CD4-positive, alpha-beta T cell (primary cell): ENCODE results near the gene OR56B4. TPM values are rescaled to one million over a fixed set of nuclear protein-coding genes. Genes with fewer than 3 reads are reported as not detected.

Source experiments
- ATAC-seq: fragments of 200-7000 bp; cut with Tn5 transposase; one replicate; pipeline ENCODE4 v1.10.0; 2022; ENCODE audit warnings: mild to moderate bottlenecking; ENCODE audit not compliant: poor library complexity
- CTCF ChIA-PET: fragments of 350-600 bp; sonication (Branson Sonifier 250); formaldehyde crosslinking; loops from one replicate; lab custom pipeline; 2021; ENCODE audit warnings: antibody characterized with exemption, inconsistent platforms; lab: Charles Lee
- POLR2A ChIA-PET: fragments of 350-600 bp; sonication (Branson Sonifier 250); formaldehyde crosslinking; loops from one replicate; lab custom pipeline; 2021; ENCODE audit warnings: antibody characterized with exemption, inconsistent platforms; lab: Charles Lee
- DNase-seq, 14 experiments: peaks; one replicate each; pipeline ENCODE4 v3.0.0-alpha.2; 2013 to 2020; ENCODE audit warnings: mixed read lengths in 2 of 14
- H3K27ac ChIP-seq, 2 donors: one replicate each; pipeline versions ENCODE4 v1.5.1 to v1.7.0; 2013; ENCODE audit warnings: low read length in 2 of 2, low read depth in 1 of 2, mild to moderate bottlenecking in 1 of 2
- H3K27me3 ChIP-seq, 2 experiments: 1 replicate in 1 of 2; 2 replicates in 1 of 2; pipeline versions ENCODE4 v1.6.1 to v1.7.0; 2013; ENCODE audit warnings: low read length in 2 of 2, control low read depth in 1 of 2, mild to moderate bottlenecking in 1 of 2, moderate library complexity in 1 of 2; ENCODE audit not compliant: insufficient read depth in 2 of 2, control insufficient read depth in 1 of 2
- H3K36me3 ChIP-seq: one replicate; pipeline ENCODE4 v1.6.1; 2013; ENCODE audit warnings: low read length, control low read depth; ENCODE audit not compliant: insufficient read depth
- H3K4me1 ChIP-seq: one replicate; pipeline ENCODE4 v1.6.1; 2013; ENCODE audit warnings: low read length, control low read depth; ENCODE audit not compliant: insufficient read depth
- H3K4me3 ChIP-seq: one replicate; pipeline ENCODE4 v1.5.1; 2013; ENCODE audit warnings: mild to moderate bottlenecking, low read length, moderate library complexity
- H3K9me3 ChIP-seq, 2 experiments: 1 replicate in 1 of 2; 2 replicates in 1 of 2; pipeline versions ENCODE4 v1.6.1 to v1.7.0; 2013; ENCODE audit warnings: low read length in 2 of 2, mild to moderate bottlenecking in 2 of 2, control low read depth in 1 of 2, moderate library complexity in 1 of 2; ENCODE audit not compliant: control insufficient read depth in 1 of 2, insufficient read depth in 1 of 2
- H3K27ac Mint-ChIP-seq: one replicate; pipeline ENCODE4 v1.8.0; 2020; ENCODE audit warnings: mixed read lengths
- H3K27me3 Mint-ChIP-seq: one replicate; pipeline ENCODE4 v1.8.0; 2021; ENCODE audit warnings: mixed read lengths
- H3K36me3 Mint-ChIP-seq: one replicate; pipeline ENCODE4 v1.8.0; 2021; ENCODE audit warnings: low read depth, mixed read lengths
- H3K4me1 Mint-ChIP-seq: one replicate; pipeline ENCODE4 v1.8.0; 2021; ENCODE audit warnings: low read depth, mixed read lengths
- H3K4me3 Mint-ChIP-seq: one replicate; pipeline ENCODE4 v1.8.0; 2020; ENCODE audit warnings: mild to moderate bottlenecking, mixed read lengths
- H3K9me3 Mint-ChIP-seq: one replicate; pipeline ENCODE4 v1.8.0; 2020; ENCODE audit warnings: mixed read lengths
- CTCF ChIP-seq: fragments of 200-600 bp; IDR thresholded peaks from one replicate; pipeline ENCODE4 v1.8.0; 2022; ENCODE audit warnings: antibody characterized with exemption, mild to moderate bottlenecking
- intact Hi-C, 2 experiments: fragments of 100-400 bp; cut with DNase I in 1 of 2; cut with micrococcal nuclease in 1 of 2; formaldehyde crosslinking; loops; one replicate each; pipeline versions ENCODE4 v1.15.1 to v1.9.0; 2023 to 2025; cut with DNase I, micrococcal nuclease
- total RNA-seq, 174 experiments: library from RNA in 2 of 174; stranded (reverse) in 2 of 174; gene quantifications; one replicate each; pipeline ENCODE4 v1.2.3 and lab custom pipeline; 2021 to 2026

Gene OR56B4
- total RNA-seq, 2 experiments from 2014 or later = not detected

- H3K27ac ChIP-seq = no peak overlapping the region
- H3K4me1 ChIP-seq = no peaks in the 10 kb centered on the region
- no peaks in the 10 kb centered on the region for H3K36me3 ChIP-seq
- peaks cover 23% of the 10 kb centered on the region for H3K27me3 Mint-ChIP-seq
- no peaks in the 10 kb centered on the region for H3K4me1 Mint-ChIP-seq
- H3K9me3 Mint-ChIP-seq = peaks cover 6% of the 10 kb centered on the region
- CTCF ChIA-PET = no interaction called here
- no peak overlapping the region for H3K4me3 Mint-ChIP-seq
- intact Hi-C loops = no loop called here
- POLR2A ChIA-PET = no interaction called here
- no peak for TF ChIP-seq CTCF
- H3K27ac Mint-ChIP-seq = no peak overlapping the region
- no peak for DNase-seq
- H3K9me3 ChIP-seq = peaks cover 0 to 6% of the 10 kb centered on the region in 2 experiments
- ATAC-seq = no peak
- H3K27me3 ChIP-seq = peaks cover 4 to 10% of the 10 kb centered on the region in 2 experiments
- H3K4me3 ChIP-seq = no peak overlapping the region
- H3K36me3 Mint-ChIP-seq = no peaks in the 10 kb centered on the region
Measured at GRCh38 chr11:6077723-6078122, 29.8 kb upstream of the OR56B4 start.

- Mint-ChIP-seq H3K27ac (no peak overlapping the region), H3K36me3 (no peaks in the 10 kb centered on the region), H3K9me3 (peaks cover 10% of the 10 kb centered on the region), H3K4me3 (no peak overlapping the region), H3K27me3 (peaks cover 23% of the 10 kb centered on the region), H3K4me1 (no peaks in the 10 kb centered on the region)
- H3K27ac ChIP-seq = no peak overlapping the region
- H3K4me3 ChIP-seq = no peak overlapping the region
- ChIA-PET CTCF (no interaction called here), POLR2A (no interaction called here)
- H3K36me3 ChIP-seq = no peaks in the 10 kb centered on the region
- H3K27me3 ChIP-seq = peaks cover 4 to 10% of the 10 kb centered on the region in 2 experiments
- intact Hi-C loops = no loop called here
- TF ChIP-seq CTCF = no peak
- no peaks in the 10 kb centered on the region for H3K4me1 ChIP-seq
- H3K9me3 ChIP-seq = peaks cover 0 to 11% of the 10 kb centered on the region in 2 experiments
- DNase-seq (no peak), ATAC-seq (no peak)
Measured at GRCh38 chr11:6079463-6079862, 28.0 kb upstream of the OR56B4 start.

GRCh38 chr11:6083129-6083528 is 24.4 kb upstream of the OR56B4 start:
- no peak for ATAC-seq
- Mint-ChIP-seq H3K4me1 (no peaks in the 10 kb centered on the region), H3K4me3 (no peak overlapping the region), H3K27me3 (peaks cover 20% of the 10 kb centered on the region), H3K27ac (no peak overlapping the region), H3K36me3 (no peaks in the 10 kb centered on the region), H3K9me3 (peaks cover 6% of the 10 kb centered on the region)
- peaks cover 5% of the 10 kb centered on the region in 2 experiments for H3K9me3 ChIP-seq
- ChIA-PET POLR2A (no interaction called here), CTCF (no interaction called here)
- intact Hi-C loops = no loop called here
- peaks cover 6% of the 10 kb centered on the region in 2 experiments for H3K27me3 ChIP-seq
- H3K4me1 ChIP-seq = no peaks in the 10 kb centered on the region
- no peak for TF ChIP-seq CTCF
- no peak for DNase-seq
- no peak overlapping the region for H3K4me3 ChIP-seq
- H3K27ac ChIP-seq = no peak overlapping the region
- no peaks in the 10 kb centered on the region for H3K36me3 ChIP-seq
